Measurements from ENCODE around the gene SLC24A3.
A peak's percentile ranks its signal among the peaks of the same experiment; 100 is the strongest.

The SLC24A3 gene

DNA sequence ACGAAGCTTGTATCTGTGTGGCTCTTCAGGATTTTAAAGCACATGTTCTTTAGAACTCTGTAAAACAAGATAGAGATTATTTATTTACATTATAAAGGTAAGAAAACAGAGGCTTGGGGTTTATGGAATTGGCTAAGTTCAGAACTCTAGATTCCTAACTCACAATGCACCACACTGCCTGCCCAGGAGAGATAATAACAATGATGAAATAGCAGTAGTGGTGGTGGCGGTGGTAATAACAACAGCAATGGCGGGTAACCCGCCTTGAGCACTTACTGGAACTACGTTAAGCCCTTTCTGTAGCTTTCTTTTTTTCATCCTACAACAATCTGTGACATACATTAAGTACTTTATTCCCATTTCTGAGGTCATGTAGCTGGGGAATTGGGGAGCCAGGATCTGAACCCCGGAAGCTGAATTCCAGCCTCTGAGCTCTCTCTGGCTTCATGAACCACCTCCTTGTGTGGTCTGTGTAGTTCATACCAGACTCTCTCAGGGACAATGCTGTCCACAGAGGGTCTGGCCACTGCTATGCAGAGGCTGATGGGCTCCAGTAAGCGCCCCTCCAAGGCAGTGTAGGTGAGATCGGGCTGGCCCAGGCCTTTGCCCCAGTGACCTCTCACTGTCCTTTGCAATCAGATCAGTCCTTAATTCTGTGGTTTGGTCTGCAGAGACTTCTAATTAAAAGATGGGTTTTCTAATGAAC lies 260.9 kb downstream of the SLC24A3 start:
- Histone ChIP-seq H4K5ac (ENCODE audit: low read length) (no peak overlapping the region), H3K4ac (ENCODE audit: low read depth, low read length) (no peak overlapping the region), H3K4me1 (ENCODE audit: control insufficient read depth, low read depth, low read length) (no peaks in the 10 kb centered on the region), H3K79me2 (ENCODE audit: control insufficient read depth, insufficient read depth, low read length) (no peaks in the 10 kb centered on the region), H2AK5ac (ENCODE audit: low read length) (no peak overlapping the region), H2BK120ac (ENCODE audit: low read depth, low read length) (no peak overlapping the region), H2BK5ac (ENCODE audit: low read length) (no peak overlapping the region), H3K27ac (ENCODE audit: low read depth, low read length) (no peak overlapping the region), H3K27me3 (ENCODE audit: insufficient read depth, low read length, poor library complexity) (no peaks in the 10 kb centered on the region), H3K4me3 (ENCODE audit: low read length) (no peak overlapping the region), H3K18ac (ENCODE audit: low read length) (no peak overlapping the region), H3K36me3 (ENCODE audit: control insufficient read depth, insufficient read depth, low read length) (no peaks in the 10 kb centered on the region), H3K23ac (ENCODE audit: low read length) (no peak overlapping the region), H2BK15ac (replicated peaks; ENCODE audit: low read depth) (no peak overlapping the region), H3K56ac (ENCODE audit: low read length) (no peak overlapping the region), H3K4me2 (ENCODE audit: low read length) (no peak overlapping the region), H4K8ac (ENCODE audit: low read depth, low read length) (no peak overlapping the region), H3K9ac (ENCODE audit: low read length) (no peak overlapping the region), H3K79me1 (ENCODE audit: low read length) (no peaks in the 10 kb centered on the region)
- DNase-seq: no peak
- no CpG with 5 or more reads among the region's 8 CpGs for WGBS (ENCODE audit: extremely low coverage, insufficient coverage, low lambda C conversion rate)

DNA sequence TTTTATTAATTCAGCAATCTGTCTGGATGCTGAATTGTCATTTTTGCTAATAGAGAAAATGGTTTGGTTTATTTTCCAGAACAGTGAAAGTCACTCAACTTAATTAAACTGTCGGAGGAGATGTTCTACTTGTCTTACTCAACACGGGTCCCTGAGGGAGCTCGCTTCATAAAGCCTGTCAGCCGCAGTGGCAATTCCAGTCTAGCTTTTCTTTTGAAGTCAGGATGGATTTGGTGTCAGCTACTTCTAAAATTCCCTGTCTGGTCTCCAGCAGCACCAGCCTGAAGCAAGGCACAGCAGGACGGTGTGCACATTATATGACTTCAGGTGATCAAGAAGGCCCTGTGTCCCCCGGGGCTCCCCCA lies 261.5 kb downstream of the SLC24A3 start:
- H2BK15ac ChIP-seq (replicated peaks; ENCODE audit: low read depth): no peak overlapping the region
- H3K27ac ChIP-seq (ENCODE audit: low read depth, low read length): no peak overlapping the region
- no peak overlapping the region for H3K23ac ChIP-seq (ENCODE audit: low read length)
- H3K4me3 ChIP-seq (ENCODE audit: low read length): no peak overlapping the region
- H3K18ac ChIP-seq (ENCODE audit: low read length): no peak overlapping the region
- H2BK120ac ChIP-seq (ENCODE audit: low read depth, low read length): no peak overlapping the region
- H3K27me3 ChIP-seq (ENCODE audit: insufficient read depth, low read length, poor library complexity): no peaks in the 10 kb centered on the region
- no peaks in the 10 kb centered on the region for H3K4me1 ChIP-seq (ENCODE audit: control insufficient read depth, low read depth, low read length)
- no peaks in the 10 kb centered on the region for H3K79me1 ChIP-seq (ENCODE audit: low read length)
- no CpG with 5 or more reads among the region's 6 CpGs for WGBS (ENCODE audit: extremely low coverage, insufficient coverage, low lambda C conversion rate)
- H3K9ac ChIP-seq (ENCODE audit: low read length): no peak overlapping the region
- H2AK5ac ChIP-seq (ENCODE audit: low read length): no peak overlapping the region
- no peak overlapping the region for H3K4me2 ChIP-seq (ENCODE audit: low read length)
- no peak overlapping the region for H3K4ac ChIP-seq (ENCODE audit: low read depth, low read length)
- no peak overlapping the region for H4K5ac ChIP-seq (ENCODE audit: low read length)
- no peak for DNase-seq
- no peak overlapping the region for H3K56ac ChIP-seq (ENCODE audit: low read length)
- H4K8ac ChIP-seq (ENCODE audit: low read depth, low read length): no peak overlapping the region
- H3K36me3 ChIP-seq (ENCODE audit: control insufficient read depth, insufficient read depth, low read length): no peaks in the 10 kb centered on the region
- H3K79me2 ChIP-seq (ENCODE audit: control insufficient read depth, insufficient read depth, low read length): no peaks in the 10 kb centered on the region
- no peak overlapping the region for H2BK5ac ChIP-seq (ENCODE audit: low read length)

DNA sequence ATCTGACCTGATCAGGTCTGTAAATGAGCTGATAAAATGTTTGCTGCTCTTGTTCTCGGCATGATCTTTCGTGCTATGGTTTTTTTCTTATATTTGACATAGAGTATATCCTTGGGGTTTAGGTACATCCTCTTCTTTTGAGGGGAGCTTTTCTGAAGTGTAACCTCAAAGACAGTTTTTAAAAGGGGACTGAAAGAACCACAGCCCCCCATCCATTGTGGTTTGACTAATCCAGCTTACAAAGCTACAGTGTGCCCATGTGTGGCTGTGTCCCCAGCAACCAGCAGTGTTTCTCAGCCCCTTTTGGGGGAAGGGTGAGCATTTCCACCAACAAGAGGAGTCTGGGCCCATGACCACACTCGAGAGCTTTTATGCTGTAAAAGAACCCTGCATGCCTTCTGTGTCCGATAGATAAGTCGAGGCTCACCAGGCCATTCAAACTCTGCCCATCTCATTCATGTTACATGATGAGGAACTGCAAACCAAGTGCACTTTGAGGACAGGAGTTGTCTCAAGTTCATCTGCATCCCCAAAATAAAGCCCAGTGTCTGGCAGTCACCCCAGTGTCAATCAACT lies 266.0 kb downstream of the SLC24A3 start:
- no peak overlapping the region for H3K4me3 ChIP-seq (ENCODE audit: low read length)
- H3K36me3 ChIP-seq (ENCODE audit: control insufficient read depth, insufficient read depth, low read length): no peaks in the 10 kb centered on the region
- H3K27ac ChIP-seq (ENCODE audit: low read depth, low read length): no peak overlapping the region
- no peak overlapping the region for H4K8ac ChIP-seq (ENCODE audit: low read depth, low read length)
- no peak overlapping the region for H3K4ac ChIP-seq (ENCODE audit: low read depth, low read length)
- H3K56ac ChIP-seq (ENCODE audit: low read length): no peak overlapping the region
- WGBS (ENCODE audit: extremely low coverage, insufficient coverage, low lambda C conversion rate): no CpG with 5 or more reads among the region's 5 CpGs
- H4K5ac ChIP-seq (ENCODE audit: low read length): no peak overlapping the region
- no peak overlapping the region for H2BK15ac ChIP-seq (replicated peaks; ENCODE audit: low read depth)
- no peak overlapping the region for H3K9ac ChIP-seq (ENCODE audit: low read length)
- no peak overlapping the region for H2BK120ac ChIP-seq (ENCODE audit: low read depth, low read length)
- H3K4me2 ChIP-seq (ENCODE audit: low read length): no peak overlapping the region
- H2BK5ac ChIP-seq (ENCODE audit: low read length): no peak overlapping the region
- no peak overlapping the region for H2AK5ac ChIP-seq (ENCODE audit: low read length)
- no peak overlapping the region for H3K18ac ChIP-seq (ENCODE audit: low read length)
- no peaks in the 10 kb centered on the region for H3K4me1 ChIP-seq (ENCODE audit: control insufficient read depth, low read depth, low read length)
- no peak overlapping the region for H3K23ac ChIP-seq (ENCODE audit: low read length)
- no peak for DNase-seq
- H3K79me1 ChIP-seq (ENCODE audit: low read length): no peaks in the 10 kb centered on the region
- H3K79me2 ChIP-seq (ENCODE audit: control insufficient read depth, insufficient read depth, low read length): no peaks in the 10 kb centered on the region
- no peaks in the 10 kb centered on the region for H3K27me3 ChIP-seq (ENCODE audit: insufficient read depth, low read length, poor library complexity)

DNA sequence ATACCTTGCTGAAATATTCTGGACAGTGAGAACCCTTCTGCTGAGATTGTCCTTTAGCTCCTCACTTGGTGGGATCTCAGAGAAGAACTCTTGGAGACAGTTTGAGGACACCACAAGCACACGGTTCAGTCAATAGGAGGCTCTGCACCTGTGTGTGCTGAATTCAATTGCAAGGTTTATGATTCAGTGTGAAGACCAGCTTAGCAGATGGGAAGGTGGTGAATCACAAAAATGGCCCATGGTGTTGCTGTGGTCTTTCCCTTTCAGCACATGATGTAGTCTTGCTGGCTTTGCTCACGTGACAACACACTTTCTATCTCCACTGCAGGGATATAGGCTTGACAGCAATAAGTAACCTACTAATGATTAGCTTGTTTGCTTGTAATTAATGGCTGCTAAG lies 270.3 kb downstream of the SLC24A3 start:
- Histone ChIP-seq H3K79me2 (ENCODE audit: control insufficient read depth, insufficient read depth, low read length) (no peaks in the 10 kb centered on the region), H4K5ac (ENCODE audit: low read length) (no peak overlapping the region), H3K18ac (ENCODE audit: low read length) (no peak overlapping the region), H2BK5ac (ENCODE audit: low read length) (no peak overlapping the region), H3K27ac (ENCODE audit: low read depth, low read length) (no peak overlapping the region), H3K36me3 (ENCODE audit: control insufficient read depth, insufficient read depth, low read length) (no peaks in the 10 kb centered on the region), H3K4ac (ENCODE audit: low read depth, low read length) (no peak overlapping the region), H4K8ac (ENCODE audit: low read depth, low read length) (no peak overlapping the region), H2BK120ac (ENCODE audit: low read depth, low read length) (no peak overlapping the region), H3K79me1 (ENCODE audit: low read length) (no peaks in the 10 kb centered on the region), H3K56ac (ENCODE audit: low read length) (no peak overlapping the region), H3K23ac (ENCODE audit: low read length) (no peak overlapping the region), H3K27me3 (ENCODE audit: insufficient read depth, low read length, poor library complexity) (no peaks in the 10 kb centered on the region), H3K4me1 (ENCODE audit: control insufficient read depth, low read depth, low read length) (no peaks in the 10 kb centered on the region), H3K4me2 (ENCODE audit: low read length) (no peak overlapping the region), H3K4me3 (ENCODE audit: low read length) (no peak overlapping the region), H2BK15ac (replicated peaks; ENCODE audit: low read depth) (no peak overlapping the region), H3K9ac (ENCODE audit: low read length) (no peak overlapping the region), H2AK5ac (ENCODE audit: low read length) (no peak overlapping the region)
- no peak for DNase-seq
- no CpG with 5 or more reads among the region's 2 CpGs for WGBS (ENCODE audit: extremely low coverage, insufficient coverage, low lambda C conversion rate)

DNA sequence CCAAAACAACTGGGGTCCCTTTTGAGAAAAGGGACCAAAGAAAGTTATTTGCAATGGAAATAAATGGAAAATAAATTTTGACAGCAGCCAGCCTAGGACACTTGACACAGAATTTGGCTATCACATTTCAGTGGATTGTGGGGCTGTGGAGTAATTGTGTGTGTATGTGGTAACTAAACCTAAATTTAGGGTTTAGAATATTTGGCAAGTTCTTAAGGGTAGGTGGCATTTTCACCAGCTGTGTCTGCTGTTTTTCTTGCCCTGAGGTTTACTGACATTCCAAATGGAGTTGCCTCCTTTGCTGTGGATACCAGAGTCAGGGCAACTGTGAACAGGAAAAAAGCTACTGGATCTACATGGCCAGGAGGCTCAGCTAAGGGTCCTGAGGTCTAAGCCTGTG lies 270.9 kb downstream of the SLC24A3 start:
- Histone ChIP-seq H3K4me1 (ENCODE audit: control insufficient read depth, low read depth, low read length) (no peaks in the 10 kb centered on the region), H3K56ac (ENCODE audit: low read length) (no peak overlapping the region), H3K9ac (ENCODE audit: low read length) (no peak overlapping the region), H4K8ac (ENCODE audit: low read depth, low read length) (no peak overlapping the region), H2BK120ac (ENCODE audit: low read depth, low read length) (no peak overlapping the region), H3K4me3 (ENCODE audit: low read length) (no peak overlapping the region), H3K27ac (ENCODE audit: low read depth, low read length) (no peak overlapping the region), H2BK15ac (replicated peaks; ENCODE audit: low read depth) (no peak overlapping the region), H3K79me1 (ENCODE audit: low read length) (no peaks in the 10 kb centered on the region), H3K36me3 (ENCODE audit: control insufficient read depth, insufficient read depth, low read length) (no peaks in the 10 kb centered on the region), H3K23ac (ENCODE audit: low read length) (no peak overlapping the region), H2AK5ac (ENCODE audit: low read length) (no peak overlapping the region), H2BK5ac (ENCODE audit: low read length) (no peak overlapping the region), H3K18ac (ENCODE audit: low read length) (no peak overlapping the region), H4K5ac (ENCODE audit: low read length) (no peak overlapping the region), H3K4ac (ENCODE audit: low read depth, low read length) (no peak overlapping the region), H3K27me3 (ENCODE audit: insufficient read depth, low read length, poor library complexity) (no peaks in the 10 kb centered on the region), H3K79me2 (ENCODE audit: control insufficient read depth, insufficient read depth, low read length) (no peaks in the 10 kb centered on the region), H3K4me2 (ENCODE audit: low read length) (no peak overlapping the region)
- no peak for DNase-seq

DNA sequence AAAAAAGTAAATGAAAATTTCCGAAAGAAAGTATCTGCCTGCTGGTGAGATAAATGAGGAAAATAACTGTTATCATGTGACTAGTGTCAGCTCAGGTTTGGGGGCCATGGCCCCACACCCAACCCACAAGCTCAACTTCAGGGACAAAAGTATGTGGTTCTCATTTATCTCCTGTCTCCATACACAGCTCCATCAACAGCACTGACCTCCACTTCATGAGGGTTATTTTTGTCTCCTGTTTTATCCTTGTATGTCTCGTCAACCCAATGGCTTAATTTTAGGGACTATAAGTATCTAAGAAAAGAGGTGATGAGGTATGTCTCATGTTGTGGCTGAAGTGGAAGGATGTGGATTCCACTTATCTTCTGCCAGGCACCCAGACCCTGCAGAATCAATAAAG lies 274.0 kb downstream of the SLC24A3 start:
- Histone ChIP-seq H2BK5ac (ENCODE audit: low read length) (no peak overlapping the region), H3K56ac (ENCODE audit: low read length) (no peak overlapping the region), H3K27ac (ENCODE audit: low read depth, low read length) (no peak overlapping the region), H3K27me3 (ENCODE audit: insufficient read depth, low read length, poor library complexity) (no peaks in the 10 kb centered on the region), H3K4me3 (ENCODE audit: low read length) (no peak overlapping the region), H3K9ac (ENCODE audit: low read length) (no peak overlapping the region), H3K4me2 (ENCODE audit: low read length) (no peak overlapping the region), H2AK5ac (ENCODE audit: low read length) (no peak overlapping the region), H4K8ac (ENCODE audit: low read depth, low read length) (no peak overlapping the region), H3K4me1 (ENCODE audit: control insufficient read depth, low read depth, low read length) (no peaks in the 10 kb centered on the region), H2BK15ac (replicated peaks; ENCODE audit: low read depth) (no peak overlapping the region), H3K79me2 (ENCODE audit: control insufficient read depth, insufficient read depth, low read length) (no peaks in the 10 kb centered on the region), H3K79me1 (ENCODE audit: low read length) (no peaks in the 10 kb centered on the region), H3K23ac (ENCODE audit: low read length) (no peak overlapping the region), H2BK120ac (ENCODE audit: low read depth, low read length) (no peak overlapping the region), H3K36me3 (ENCODE audit: control insufficient read depth, insufficient read depth, low read length) (no peaks in the 10 kb centered on the region), H3K18ac (ENCODE audit: low read length) (no peak overlapping the region), H3K4ac (ENCODE audit: low read depth, low read length) (no peak overlapping the region), H4K5ac (ENCODE audit: low read length) (no peak overlapping the region)
- no CpG with 5 or more reads among the region's 2 CpGs for WGBS (ENCODE audit: extremely low coverage, insufficient coverage, low lambda C conversion rate)
- DNase-seq: peak; percentile 63

All from mesendoderm (in vitro differentiated cells).